Stimulated activated CD4-positive, alpha-beta T cell treated with anti-CD3 and anti-CD28 coated beads, Interleukin-15, amount 100 ng/mL, for 48 hours (primary cell): ENCODE results near the gene EPB42.
"Not testable (repeated sequence)": the region's sequence is repeated elsewhere in the genome, so short reads cannot be mapped to it uniquely, and the experiment has no call there.

Source experiments
- DNase-seq, 2 donors: peaks; one replicate each; pipeline ENCODE4 v3.0.0-alpha.2; 2020; ENCODE audit warnings: low read depth in 2 of 2

Gene EPB42

DNA sequence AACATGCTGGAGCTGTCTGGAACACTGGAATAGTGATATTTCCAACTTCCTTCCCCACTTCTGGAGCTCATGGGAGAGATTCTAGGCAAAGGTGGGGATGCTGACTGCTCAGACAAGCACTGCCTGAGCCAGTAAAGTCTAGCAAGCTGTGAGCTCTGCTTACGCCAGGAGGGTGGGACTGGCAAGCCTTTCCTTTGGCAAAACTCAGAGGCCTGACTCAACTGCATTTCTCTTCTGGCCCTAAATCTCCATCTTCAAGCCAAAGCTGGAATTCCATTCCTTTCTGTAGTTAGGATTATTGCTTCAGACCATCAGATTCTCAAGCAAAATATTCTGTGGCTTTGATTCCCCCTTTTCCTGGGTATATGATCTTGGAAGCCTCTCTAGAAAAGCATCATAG, 20.3 kb upstream of the EPB42 start:
- DNase-seq = no peak

DNA sequence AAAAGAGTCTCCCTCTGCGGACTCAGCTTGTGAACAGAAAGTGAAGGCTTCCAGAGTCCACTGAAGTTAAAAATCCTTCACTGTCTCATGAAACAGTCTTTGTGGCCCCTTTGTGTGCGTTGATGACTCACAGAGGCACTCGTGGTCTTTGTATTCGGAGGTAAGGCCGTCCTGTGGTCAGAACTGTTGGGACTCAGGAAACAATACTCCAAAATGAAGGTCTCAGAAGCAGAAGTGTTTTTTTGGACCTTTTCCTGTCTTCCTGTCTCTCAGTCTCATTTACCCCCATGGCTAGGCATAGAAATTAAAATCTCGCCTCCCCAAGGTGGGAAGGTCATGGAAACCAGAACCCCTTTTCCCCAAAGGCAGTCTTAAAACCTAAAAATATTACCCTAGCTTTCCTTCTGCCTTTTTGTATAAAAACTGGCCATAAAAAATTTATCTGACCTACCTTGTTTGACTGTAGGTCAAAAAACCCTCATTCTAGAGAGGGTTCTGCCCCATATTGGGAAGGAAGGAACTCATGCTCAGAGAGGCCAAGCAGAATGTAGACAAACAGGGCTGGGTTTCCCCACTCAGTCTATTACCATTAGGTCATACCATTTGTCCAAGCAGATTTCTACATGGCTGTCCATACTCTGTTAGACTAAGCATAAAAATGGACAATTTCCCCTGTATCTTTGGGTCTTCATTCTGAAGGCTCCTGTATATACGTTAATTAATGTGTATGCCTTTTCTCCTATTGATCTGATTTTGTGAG, 19.1 kb upstream of the EPB42 start:
- DNase-seq = no peak

DNA sequence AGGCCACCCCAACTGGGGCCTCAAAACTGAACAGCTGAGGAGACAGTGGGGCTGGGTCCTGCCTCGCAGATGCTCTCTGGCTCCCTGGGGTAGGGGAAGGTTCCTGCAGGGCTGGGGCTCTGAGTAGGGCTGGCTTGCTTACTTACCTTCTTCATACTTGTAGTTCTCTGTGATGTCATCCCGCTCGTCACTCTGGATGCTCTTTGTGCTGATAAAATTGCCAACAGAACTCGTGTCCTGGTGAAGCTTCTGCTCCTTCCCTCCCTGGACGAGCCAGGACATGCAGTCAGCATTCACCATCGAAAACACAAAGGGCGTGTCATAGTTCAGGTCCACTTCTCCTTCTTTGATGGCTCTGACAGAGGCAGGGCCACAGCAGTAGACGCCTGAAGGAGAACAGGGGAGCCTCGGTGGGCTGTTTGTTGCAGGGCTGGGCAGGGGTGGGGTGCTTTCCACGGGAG, 17.9 kb upstream of the EPB42 start:
- DNase-seq = no peak

DNA sequence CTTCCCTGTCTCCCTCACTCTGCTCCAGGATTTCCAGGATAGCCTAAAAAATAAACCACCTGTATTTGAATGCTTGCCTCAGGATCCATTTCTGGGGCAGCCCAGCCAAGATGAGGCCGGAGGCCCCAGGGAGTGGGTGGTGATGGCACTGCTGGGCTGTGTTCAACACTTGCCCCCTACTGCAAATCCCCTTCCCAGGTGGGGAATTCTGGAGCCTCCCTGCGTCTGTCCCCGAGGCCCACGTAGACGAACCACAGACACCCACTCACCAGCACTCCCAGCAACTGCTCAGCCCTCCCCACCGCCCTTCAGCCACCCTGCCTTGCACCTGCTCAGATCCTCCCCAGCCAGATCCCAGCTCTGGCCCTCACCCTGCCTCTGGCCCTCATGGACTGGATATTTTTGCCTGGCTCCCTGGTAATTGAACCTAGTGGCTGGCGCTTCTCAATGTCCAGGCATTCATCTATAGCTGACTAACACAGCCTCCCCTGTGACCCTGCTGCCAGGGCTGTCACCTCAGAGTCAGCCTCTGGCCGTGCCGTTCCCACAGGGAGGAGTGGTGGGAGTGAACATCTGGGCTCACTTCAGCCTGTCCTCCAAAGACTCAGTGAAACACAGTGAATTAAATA, 17.1 kb upstream of the EPB42 start:
- no peak for DNase-seq

DNA sequence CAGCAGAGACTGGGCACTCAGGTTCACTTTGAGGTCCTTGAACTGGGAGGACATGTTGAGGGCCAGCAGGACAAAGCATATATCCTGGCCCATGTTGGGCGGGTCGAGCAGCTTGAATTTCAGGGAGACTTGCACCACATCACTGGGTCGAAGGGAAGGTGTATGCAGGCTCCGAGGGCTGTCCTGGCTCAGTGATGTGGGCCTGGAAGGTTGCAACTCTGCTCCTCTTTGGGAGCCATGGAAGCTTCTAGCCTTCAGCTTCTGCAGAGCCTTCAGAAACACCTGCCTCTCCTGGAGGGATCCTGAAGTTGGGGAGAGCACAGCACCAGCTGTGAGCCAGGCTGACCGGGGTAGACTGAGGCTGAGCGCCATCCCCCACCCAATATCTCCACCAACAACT, 14.7 kb upstream of the EPB42 start:
- no peak for DNase-seq

DNA sequence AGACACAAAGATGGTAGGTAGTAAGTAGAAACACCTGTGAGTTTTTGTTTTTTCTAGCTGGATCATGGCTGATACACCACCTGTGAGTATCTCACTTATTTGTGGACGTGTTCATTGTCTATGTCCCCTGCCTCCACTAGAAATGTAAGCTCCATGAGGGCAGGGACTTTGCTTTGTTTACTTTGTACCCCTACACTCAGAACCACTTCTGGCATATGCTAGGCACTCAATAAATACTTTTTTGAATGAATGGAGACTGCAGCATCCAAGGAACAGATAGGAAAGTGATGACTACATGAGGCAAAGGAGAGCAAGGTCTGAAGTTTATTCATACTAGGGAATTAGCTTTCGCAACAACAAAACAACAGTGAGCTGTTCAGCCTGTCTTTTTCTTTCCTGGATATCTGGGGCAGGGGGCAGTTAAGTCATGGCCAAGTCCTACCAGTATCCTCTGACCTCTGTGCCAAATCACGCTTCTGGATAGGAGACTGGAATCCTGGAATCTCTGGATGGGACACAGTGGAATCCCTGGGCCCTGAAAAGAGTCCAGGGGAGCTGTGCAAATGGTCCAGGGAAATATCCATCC, 11.6 kb upstream of the EPB42 start:
- DNase-seq = no peak

DNA sequence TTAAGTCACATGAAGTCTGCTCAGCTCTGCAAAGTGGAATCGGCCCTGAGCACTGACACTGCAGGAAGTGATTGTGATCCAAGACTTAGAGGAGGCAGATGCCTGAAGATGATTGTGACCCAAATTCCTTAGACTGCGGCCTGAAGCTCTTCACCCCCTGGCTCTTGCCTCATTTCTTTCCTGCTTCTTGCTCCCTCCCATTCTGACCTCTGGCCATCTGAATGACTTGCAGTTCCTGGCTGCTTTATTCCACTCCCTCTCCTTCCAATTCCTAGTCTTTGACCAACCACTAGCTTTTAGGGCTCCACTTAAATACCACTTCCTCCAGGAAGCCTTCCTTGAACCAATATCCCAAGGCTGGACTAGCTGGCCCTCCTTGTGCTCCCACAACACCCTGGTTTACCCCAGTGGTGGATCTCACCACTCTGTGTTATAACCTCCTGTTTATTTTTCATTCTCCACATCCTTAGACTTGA, 9.9 kb upstream of the EPB42 start:
- no peak for DNase-seq

DNA sequence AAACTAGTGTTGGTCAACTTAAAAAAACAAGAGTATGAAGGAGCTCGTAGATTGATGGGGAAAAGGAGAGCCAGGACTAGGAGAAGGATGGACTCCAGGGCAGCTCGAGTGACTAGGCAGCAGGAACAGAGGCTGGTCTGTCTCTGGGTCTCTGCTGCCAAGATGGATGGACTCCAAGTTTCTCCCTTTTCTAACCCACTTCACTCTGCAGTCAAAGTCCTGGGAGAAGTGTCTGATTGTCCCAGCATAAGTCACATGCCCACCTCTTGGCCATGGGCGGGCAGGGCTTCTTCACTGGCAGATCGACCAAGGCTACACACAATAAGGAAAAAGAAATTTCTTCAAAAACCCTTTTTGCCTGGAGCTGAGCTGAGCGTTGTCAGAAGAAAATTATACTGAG, 9.2 kb upstream of the EPB42 start:
- no peak for DNase-seq

DNA sequence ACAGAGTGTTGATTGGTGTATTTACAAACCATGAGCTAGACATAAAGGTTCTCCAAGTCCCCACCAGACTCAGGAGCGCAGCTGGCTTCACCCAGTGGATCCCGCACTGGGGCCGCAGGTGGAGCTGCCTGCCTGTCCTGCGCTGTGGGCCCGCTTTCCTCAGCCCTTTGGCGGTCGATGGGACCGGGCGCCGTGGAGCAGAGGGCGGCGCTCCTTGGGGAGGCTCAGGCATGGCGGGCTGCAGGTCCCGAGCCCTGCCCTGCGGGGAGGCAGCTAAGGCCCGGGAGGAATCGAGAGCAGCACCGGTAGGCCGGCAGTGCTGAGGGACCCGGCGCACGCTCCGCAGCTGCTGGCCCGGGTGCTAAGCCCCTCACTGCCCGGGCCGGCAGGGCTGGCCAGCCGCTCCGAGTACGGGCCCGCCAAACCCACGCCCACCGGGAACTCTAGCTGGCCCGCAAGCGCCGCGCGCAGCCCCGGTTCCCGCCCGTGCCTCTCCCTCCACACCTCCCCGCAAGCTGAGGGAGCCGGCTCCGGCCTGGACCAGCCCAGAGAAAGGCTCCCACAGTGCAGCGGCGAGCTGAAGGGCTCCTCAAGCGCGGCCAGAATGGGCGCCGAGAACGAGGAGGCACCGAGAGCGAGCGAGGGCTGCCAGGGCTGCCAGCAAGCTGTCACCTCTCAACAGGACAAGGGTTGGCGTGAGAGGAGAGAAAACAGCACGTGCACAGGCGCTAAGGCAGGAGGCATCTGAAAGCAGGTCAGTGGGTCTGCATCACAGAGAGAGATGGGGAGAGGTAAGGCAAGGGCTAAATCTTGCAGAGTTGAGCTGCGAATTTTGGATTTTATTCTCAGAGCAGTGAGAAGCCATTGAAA, 5.9 kb upstream of the EPB42 start:
- no peak for DNase-seq

DNA sequence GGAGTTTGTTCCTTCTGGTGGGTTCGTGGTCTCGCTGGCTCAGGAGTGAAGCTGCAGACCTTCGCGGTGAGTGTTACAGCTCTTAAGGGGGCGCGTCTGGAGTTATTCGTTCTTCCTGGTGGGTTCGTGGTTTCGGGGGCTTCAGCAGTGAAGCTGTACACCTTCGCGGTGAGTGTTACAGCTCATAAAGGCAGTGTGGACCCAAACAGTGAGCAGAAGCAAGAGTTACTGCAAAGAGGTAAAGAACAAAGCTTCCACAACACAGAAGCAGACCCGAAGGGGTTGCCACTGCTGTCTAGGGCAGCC, 5.1 kb upstream of the EPB42 start:
- DNase-seq = not testable (repeated sequence)

DNA sequence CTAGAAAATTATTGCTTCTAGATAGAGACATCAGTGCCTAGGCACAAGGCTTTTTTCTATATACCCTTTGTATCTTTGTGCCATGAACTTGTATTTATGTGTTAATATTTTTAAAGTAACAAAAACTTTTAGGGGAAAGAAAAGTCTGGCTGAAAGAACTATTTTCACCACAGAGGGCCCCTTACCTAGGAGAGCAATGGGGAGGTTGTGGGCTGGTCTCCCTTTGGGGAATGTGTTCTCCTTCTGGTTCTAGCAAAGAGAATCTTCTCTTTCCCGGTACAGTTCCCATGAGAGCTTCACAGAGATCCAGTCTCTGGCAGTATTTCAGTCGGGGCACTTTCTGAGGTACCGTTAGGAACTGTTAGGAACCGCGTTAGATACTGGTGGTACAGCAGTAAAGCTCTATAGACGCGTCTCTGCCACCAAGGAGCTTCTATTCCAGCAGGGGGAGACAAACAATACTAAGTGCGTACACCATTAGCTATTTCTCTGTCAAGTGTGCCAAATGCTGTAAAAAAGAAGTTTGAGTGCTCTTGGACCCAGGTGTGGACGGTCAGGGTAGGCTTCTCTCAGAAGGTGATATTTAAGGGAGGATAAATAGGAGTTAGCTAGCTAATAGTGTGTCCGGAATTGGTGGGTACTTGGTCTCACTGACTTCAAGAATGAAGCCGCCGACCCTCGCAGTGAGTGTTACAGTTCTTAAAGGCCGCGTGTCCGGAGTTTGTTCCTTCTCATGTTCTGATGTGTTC, 4.6 kb upstream of the EPB42 start:
- DNase-seq = peak; percentile 12 to 27

DNA sequence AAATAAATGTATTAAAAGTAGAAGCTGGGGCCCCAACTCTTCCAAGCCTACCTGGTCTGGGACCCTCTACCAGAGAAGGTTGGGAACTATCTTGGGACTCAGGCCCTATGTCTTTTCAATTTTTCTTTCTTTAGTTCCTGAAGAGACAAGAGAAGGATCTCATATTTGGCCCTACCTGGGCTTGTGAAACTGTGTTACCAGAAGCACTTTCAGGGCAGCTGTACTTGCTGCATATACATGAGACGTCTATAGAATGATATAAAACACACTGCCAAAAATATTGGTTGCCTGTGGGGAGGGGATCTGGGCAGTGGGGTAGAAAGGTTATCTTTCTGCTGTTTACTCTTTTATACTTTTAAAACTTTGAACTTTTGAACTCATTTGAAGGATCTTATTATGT, 604 bp upstream of the EPB42 start:
- DNase-seq = no peak

DNA sequence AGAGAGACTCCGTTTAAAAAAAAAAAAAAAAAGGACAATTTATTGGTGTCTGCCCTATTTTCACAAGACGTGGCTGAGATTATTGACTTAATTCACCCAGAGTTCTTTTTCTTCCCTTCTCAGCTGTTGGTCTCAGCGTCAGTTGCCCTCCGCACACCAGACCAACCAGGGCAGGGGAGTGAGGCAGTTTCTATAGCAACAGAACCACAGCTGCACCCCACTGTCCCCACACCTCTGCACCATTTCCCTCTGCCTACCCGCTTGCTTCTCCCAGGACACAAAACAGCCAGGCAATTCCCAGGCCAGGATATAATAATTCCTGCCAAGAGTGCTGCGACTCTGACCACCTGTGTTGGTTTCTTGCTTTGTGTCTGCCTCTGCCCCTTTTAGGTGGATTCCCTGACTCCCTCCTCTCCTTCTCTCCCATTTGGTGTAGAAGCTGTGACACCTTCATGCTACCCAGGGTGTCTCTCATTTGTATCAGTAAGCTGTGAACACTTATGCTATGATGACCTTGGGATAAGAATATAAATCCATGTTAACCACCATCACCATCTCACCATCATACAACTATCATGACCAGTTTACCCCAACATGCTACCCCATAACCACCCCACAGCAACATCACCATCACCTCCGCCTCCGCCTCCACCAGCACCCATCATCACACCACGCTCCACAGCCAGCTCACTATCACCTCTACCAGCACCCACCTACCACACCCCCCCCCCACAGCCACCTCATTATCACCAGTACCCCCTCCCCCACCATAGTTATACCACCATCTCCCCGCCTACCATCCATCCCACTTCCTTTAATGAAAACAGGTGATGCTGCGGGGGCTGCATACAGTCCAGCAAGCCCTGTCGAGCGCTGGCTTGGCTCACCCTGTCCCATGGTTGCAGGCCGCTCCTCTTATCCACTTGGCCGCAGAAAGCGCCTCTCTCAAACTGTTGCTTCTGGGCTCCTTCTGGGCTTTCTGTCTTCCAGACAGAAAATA, 589 bp downstream of the EPB42 start:
- no peak for DNase-seq

DNA sequence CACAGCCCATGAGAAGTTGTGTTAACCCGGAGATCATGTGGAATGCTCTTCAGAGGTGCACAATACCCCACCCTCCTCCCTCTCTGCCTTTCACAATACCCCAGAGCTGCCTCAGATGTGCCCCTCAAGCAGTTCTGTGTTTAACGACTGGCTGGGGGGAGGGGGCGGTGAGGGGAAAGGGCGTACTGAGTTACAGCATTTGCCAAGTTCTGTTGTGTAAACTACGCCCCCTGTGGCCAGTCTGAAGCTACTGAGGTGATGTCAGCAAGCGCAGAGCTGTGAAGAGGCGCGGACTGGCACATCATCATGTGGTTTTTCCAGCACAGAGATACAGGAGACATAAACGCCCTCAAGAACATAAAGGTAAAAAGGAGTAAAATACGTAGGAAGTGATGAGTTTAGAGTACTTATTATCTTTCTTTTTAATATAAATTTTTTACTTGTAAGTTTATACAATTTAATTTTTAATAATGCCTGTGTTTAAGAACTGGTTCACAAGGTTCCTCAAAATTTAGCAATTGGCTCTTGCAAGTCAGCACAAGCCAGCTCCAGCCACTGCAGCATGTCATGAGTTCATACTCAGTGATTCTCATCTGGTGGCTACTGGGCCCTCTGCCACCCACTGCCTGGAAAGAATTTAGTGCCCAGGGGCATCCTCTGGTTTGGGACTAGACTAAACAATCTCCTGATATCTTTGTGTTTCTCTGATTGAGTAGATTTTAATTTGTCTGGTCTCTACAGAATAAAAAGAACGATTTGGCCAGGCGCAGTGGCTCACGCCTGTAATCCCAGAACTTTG, 1.7 kb downstream of the EPB42 start:
- peak in 1 of 2 donors; percentile 7 for DNase-seq

DNA sequence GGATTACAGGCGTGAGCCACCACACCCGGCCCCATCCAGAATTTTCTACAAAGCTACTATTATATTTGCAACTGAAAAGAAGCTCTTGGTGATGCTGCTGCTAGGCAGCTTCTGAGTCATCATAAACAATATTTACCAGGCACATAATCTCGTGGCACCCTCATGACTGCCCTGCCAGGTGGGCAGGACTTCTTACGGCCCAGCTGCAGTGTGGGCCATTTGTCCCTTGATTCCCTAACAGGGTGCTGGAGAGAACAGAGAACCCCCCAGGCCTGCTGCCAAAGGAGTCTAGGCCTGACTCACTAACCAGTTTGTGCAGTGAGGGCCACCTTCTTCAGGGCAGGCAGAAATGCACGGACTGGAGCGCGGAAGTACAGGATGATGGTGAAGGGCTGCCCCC, 4.9 kb downstream of the EPB42 start:
- DNase-seq = no peak

DNA sequence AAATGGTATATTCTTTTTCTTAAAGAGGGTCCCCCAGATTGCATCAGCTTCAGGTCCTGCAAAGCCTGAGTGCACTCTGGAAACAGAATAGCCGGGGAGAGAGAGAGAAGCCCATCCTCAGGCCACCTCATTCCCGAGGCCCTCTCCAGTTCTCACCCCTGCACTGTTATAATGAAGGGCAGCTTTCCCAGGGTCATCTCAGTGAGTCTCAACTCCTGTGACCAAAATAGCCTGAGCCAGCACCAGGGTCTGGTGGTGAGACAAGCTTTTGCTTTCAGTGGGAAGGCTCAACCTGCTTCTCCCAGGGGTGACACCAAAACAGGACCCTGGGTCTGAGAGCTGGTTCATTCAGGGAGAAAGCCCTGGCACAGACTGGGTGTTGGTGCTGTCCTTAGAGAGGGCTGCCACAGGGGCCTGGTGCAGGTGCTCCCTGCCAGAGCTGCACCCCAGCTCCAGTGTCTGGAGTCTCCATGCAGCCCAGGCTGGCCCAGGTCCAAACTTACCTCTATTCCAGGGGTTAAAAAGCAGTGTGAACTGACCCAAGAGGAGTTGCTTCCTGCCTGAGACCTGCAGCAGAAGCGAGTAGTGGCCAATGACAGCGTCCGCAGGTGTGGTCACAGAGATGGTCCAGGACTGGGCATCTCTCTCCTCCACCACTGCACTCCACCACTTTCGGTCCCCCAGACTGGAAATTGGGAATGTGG, 6.1 kb downstream of the EPB42 start:
- DNase-seq = no peak

DNA sequence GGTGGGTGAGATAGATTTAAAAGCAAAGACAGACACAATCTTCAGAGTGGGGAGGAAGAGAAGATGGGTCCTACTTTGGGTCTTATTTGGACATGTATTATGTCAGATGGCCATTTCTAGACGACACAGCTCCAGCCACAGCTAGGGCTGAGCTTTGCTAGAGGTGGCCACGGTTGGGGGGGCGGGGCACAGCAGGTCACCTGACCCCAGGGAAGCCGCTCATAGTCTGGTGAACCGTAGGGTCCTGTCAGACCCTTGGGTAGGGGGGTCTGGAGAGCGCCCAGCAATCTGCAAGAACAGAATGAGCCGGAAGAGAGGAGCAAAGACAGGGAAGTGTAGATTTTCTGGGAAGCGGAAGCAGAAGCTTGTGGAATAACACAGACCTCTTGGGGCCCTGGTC, 6.6 kb downstream of the EPB42 start:
- DNase-seq = no peak

DNA sequence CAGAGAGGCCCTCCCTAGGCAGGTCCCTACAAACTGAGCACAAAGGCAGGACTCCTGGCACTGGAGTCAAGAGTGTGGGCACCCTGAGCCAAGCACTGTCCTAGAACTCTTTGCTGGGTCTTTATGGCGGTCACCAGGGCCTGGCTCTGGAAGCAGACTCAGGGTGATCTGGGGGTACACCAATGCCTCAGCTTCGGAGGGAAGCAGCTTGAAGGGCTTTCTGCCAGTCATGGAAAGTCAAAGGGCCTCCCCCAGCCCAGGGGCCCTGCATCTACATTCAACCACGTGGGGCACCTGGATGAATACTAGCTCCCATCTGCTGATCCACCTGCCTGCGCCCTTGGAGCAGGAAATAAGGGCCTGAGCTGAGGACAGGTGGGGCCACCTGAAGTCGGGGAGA, 7.4 kb downstream of the EPB42 start:
- DNase-seq = no peak

DNA sequence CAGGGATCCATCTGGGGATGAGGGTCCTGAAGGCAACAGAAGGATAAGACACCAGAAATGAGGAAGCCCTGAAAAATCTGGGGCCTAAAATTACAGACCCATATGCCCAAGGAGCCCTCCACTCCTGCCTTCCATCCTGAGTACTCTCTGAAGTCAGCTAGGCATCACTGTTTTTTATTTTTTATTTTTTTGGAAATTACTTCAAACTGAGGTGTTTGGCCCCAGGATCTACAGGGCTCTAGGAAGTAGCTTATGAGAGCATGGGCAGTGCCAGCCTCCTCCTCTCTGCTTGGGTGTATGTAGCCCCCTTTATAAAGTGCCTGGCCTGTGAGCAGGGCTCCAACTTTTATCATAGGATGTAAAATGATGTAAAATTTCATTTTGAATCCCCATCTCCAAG, 7.9 kb downstream of the EPB42 start:
- no peak for DNase-seq
